HG03175 (cell line): ENCODE data around the gene TRAF4.

Experiments used
- ATAC-seq: cut with Tn5 transposase; IDR thresholded peaks from one replicate; pipeline ENCODE4 v1.9.1; 2021; ENCODE audit warnings: mild to moderate bottlenecking, moderate library complexity; ENCODE audit not compliant: unreplicated experiment

The TRAF4 gene

GRCh38 chr17:28745786-28746411 lies 2.1 kb downstream of the TRAF4 start:
- no peak for ATAC-seq

GRCh38 chr17:28746611-28747050 lies 2.8 kb downstream of the TRAF4 start:
- ATAC-seq: no peak

- no peak for ATAC-seq
Observed at GRCh38 chr17:28747051-28747691, 3.4 kb downstream of the TRAF4 start.

GRCh38 chr17:28747801-28748750 lies 4.3 kb downstream of the TRAF4 start:
- ATAC-seq: no peak

GRCh38 chr17:28748852-28749515 lies 5.2 kb downstream of the TRAF4 start:
- ATAC-seq: no peak

- ATAC-seq: no peak
Observed at GRCh38 chr17:28749516-28750177, 5.8 kb downstream of the TRAF4 start.

- peak; percentile 69 for ATAC-seq
Observed at GRCh38 chr17:28750178-28751047, 6.6 kb downstream of the TRAF4 start.

- ATAC-seq: no peak
Observed at GRCh38 chr17:28751600-28752366, 8.0 kb downstream of the TRAF4 start.

GRCh38 chr17:28755486-28755885 lies 11.7 kb downstream of the TRAF4 start:
- no peak for ATAC-seq

GRCh38 chr17:28756049-28756804 lies 12.4 kb downstream of the TRAF4 start:
- ATAC-seq: no peak

GRCh38 chr17:28758411-28759121 lies 14.8 kb downstream of the TRAF4 start:
- ATAC-seq: no peak

- ATAC-seq: no peak
Observed at GRCh38 chr17:28759256-28759865, 15.6 kb downstream of the TRAF4 start.

- no peak for ATAC-seq
Observed at GRCh38 chr17:28760601-28761562, 17.1 kb downstream of the TRAF4 start.

GRCh38 chr17:28763137-28763799 lies 19.5 kb downstream of the TRAF4 start:
- ATAC-seq: no peak

GRCh38 chr17:28763804-28764266 lies 20.0 kb downstream of the TRAF4 start:
- no peak for ATAC-seq
